ENCODE data around the gene TMED9. TPM values are rescaled to one million over a fixed set of nuclear protein-coding genes. Genes with fewer than 3 reads are reported as not detected.

The TMED9 gene
- total RNA-seq, 1 experiment from 2014 or later = 105 TPM

- no peak for DNase-seq (ENCODE audit: low read depth)
These were observed 13.7 kb upstream of the TMED9 start for GRCh38 chr5:177578316-177578715.

- DNase-seq (ENCODE audit: low read depth) = no peak
These were observed 3.5 kb upstream of the TMED9 start for GRCh38 chr5:177588413-177588909.

GRCh38 chr5:177590406-177590805, 1.6 kb upstream of the TMED9 start:
- no peak for DNase-seq (ENCODE audit: low read depth)

- no peak for DNase-seq (ENCODE audit: low read depth)
These were observed 353 bp upstream of the TMED9 start for GRCh38 chr5:177591690-177592009.

GRCh38 chr5:177592905-177593304, 902 bp downstream of the TMED9 start:
- DNase-seq (ENCODE audit: low read depth) = no peak

GRCh38 chr5:177593511-177593910, 1.5 kb downstream of the TMED9 start:
- DNase-seq (ENCODE audit: low read depth) = no peak

- no peak for DNase-seq (ENCODE audit: low read depth)
These were observed 2.1 kb downstream of the TMED9 start for GRCh38 chr5:177594071-177594470.

GRCh38 chr5:177595026-177595585, 3.1 kb downstream of the TMED9 start:
- DNase-seq (ENCODE audit: low read depth) = no peak

GRCh38 chr5:177595991-177596774, 4.2 kb downstream of the TMED9 start:
- no peak for DNase-seq (ENCODE audit: low read depth)

- no peak for DNase-seq (ENCODE audit: low read depth)
These were observed 4.8 kb downstream of the TMED9 start for GRCh38 chr5:177596775-177597238.

- peak; percentile 54 for DNase-seq (ENCODE audit: low read depth)
These were observed 6.5 kb downstream of the TMED9 start for GRCh38 chr5:177598477-177598876.

GRCh38 chr5:177599731-177600507, 7.9 kb downstream of the TMED9 start, which contains the start of gene B4GALT7:
B4GALT7 (plus strand) TSS chr5:177600132; CDS start chr5:177600211, 79 bp downstream.
- peak; percentile 92 for DNase-seq (ENCODE audit: low read depth)

GRCh38 chr5:177600508-177601018, 8.6 kb downstream of the TMED9 start:
- peak; percentile 33 for DNase-seq (ENCODE audit: low read depth)

- no peak for DNase-seq (ENCODE audit: low read depth)
These were observed 9.1 kb downstream of the TMED9 start for GRCh38 chr5:177601126-177601525.

GRCh38 chr5:177601577-177602457, 9.8 kb downstream of the TMED9 start:
- DNase-seq (ENCODE audit: low read depth) = no peak

- no peak for DNase-seq (ENCODE audit: low read depth)
These were observed 10.4 kb downstream of the TMED9 start for GRCh38 chr5:177602458-177602830.

- no peak for DNase-seq (ENCODE audit: low read depth)
These were observed 11.6 kb downstream of the TMED9 start for GRCh38 chr5:177603631-177604030.

GRCh38 chr5:177604116-177604521, 12.1 kb downstream of the TMED9 start:
- no peak for DNase-seq (ENCODE audit: low read depth)

- DNase-seq (ENCODE audit: low read depth) = no peak
These were observed 12.7 kb downstream of the TMED9 start for GRCh38 chr5:177604656-177605055.

GRCh38 chr5:177605078-177605477, 13.1 kb downstream of the TMED9 start:
- no peak for DNase-seq (ENCODE audit: low read depth)

- no peak for DNase-seq (ENCODE audit: low read depth)
These were observed 13.7 kb downstream of the TMED9 start for GRCh38 chr5:177605667-177606066.

Data from Daoy (cell line).